GM20000 (cell line): Measurements from ENCODE around the gene PIGC.
"Not testable (repeated sequence)": the region's sequence is repeated elsewhere in the genome, so short reads cannot be mapped to it uniquely, and the experiment has no call there.

Experiments
- DNase-seq: peaks from one replicate; pipeline ENCODE4 v3.0.0; 2012; ENCODE audit warnings: low spot score
- TF ChIP-seq, protein P1 (sequence below): IDR thresholded peaks from 2 replicates; pipeline ENCODE4 v1.5.1; 2012; ENCODE audit warnings: mild to moderate bottlenecking, control low read depth; ENCODE audit errors: extremely low read depth, missing control alignments

The PIGC gene

DNA sequence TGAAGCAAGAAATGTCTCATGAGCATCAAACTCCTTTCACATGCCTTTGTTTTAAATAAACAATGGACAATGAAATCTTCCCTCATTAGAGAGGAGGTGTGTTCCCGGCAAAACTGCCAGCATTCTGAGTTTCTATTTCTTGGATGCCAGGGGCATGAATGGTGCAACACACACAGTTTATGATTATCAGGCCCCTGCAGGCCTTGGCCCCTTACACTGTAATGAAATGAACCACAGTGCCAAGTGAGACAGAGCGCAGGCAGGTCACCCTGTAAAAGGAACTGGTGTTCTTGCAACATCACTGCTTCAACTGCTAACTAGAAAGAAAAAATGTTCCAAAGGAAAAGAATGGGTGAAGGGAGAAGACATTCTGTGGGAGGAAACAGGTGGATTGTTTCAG lies 3.8 kb upstream of the PIGC start:
- TF ChIP-seq, protein P1, sequence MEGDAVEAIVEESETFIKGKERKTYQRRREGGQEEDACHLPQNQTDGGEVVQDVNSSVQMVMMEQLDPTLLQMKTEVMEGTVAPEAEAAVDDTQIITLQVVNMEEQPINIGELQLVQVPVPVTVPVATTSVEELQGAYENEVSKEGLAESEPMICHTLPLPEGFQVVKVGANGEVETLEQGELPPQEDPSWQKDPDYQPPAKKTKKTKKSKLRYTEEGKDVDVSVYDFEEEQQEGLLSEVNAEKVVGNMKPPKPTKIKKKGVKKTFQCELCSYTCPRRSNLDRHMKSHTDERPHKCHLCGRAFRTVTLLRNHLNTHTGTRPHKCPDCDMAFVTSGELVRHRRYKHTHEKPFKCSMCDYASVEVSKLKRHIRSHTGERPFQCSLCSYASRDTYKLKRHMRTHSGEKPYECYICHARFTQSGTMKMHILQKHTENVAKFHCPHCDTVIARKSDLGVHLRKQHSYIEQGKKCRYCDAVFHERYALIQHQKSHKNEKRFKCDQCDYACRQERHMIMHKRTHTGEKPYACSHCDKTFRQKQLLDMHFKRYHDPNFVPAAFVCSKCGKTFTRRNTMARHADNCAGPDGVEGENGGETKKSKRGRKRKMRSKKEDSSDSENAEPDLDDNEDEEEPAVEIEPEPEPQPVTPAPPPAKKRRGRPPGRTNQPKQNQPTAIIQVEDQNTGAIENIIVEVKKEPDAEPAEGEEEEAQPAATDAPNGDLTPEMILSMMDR = no peak
- no peak for DNase-seq

DNA sequence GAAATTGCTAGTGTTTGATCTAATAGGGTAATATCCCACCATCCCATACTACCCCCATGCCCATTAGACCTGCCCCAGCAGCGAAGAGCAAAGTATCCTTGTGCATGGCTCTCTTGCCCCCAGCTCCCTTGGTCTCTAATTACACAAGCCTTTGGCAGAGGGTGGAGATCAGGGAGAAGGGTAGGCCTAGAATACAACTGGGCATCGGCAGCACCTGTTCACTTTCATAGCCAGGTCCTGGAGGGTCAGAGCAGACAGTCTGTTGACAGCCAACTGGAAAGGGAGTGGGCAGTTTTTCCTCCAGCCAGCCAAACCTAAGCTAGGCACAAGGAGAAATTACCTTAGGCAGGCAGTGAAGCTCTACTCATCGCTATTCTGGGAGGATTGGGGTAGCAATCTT lies 2.7 kb upstream of the PIGC start:
- TF ChIP-seq, protein P1 = no peak
- DNase-seq = no peak

DNA sequence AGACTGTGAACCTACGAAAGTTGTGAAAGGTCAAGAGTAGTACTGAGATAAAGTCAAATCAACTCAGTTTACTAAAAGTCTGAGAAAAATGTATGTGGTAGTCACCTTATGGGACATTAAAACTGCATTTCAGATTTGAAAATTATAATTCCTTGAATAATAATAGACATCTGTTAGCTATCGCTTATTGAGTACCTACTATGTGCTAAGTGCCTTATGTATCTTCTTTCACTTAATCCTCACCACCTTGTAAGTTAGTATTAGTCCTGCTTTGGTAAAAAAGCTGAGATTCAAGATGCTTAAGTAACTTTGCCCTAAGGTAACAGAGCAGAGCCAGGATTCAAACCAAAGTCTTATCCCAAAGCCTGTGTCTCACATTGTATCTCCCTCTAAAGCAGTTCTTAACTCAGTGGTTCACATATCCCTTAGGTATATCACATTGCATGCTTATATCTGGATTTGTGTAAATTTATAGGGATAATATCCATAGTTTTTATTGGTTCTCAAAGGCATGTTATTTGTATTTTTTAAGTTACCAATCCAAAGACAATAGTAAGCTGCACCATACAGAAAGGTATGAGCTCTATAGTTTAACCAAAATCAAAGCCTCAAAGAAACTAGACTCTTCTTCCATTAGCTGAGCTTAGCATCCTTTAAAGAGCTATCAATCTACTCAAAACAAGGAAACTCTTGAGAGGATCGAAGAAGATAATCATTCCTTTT lies 865 bp downstream of the PIGC start:
- TF ChIP-seq, protein P1 = no peak
- no peak for DNase-seq

DNA sequence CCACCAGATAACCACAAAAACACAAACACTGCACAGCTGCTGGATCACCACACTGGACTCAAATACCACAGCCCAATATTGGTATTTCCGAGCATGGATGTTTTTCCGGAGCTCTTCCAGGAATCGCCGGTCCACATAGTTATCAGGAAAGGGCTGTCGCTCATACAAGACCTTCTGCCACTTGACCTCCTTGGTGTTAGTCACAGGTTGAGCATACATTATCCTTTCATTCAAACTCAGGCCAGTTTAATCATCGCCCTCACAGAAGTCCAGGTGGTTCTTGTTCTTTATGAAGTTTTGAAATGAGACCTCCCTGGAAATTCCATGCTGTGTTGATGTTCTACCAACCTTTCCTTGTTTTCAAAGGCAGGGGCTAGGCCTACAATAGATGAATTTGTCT lies 1.5 kb downstream of the PIGC start:
- TF ChIP-seq, protein P1 = no peak
- no peak for DNase-seq

DNA sequence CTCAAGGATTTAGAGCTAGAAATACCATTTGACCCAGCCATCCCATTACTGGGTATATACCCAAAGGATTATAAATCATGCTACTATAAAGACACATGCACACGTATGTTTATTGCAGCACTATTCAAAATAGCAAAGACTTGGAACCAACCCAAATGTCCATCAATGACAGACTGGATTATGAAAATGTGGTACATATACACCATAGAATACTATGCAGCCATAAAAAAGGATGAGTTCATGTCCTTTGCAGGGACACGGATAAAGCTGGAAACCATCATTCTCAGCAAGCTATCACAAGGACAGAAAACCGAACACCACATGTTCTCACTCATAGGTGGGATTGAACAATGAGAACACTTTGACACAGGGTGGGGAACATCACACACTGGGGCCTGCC lies 6.7 kb downstream of the PIGC start:
- not testable (repeated sequence) for DNase-seq

DNA sequence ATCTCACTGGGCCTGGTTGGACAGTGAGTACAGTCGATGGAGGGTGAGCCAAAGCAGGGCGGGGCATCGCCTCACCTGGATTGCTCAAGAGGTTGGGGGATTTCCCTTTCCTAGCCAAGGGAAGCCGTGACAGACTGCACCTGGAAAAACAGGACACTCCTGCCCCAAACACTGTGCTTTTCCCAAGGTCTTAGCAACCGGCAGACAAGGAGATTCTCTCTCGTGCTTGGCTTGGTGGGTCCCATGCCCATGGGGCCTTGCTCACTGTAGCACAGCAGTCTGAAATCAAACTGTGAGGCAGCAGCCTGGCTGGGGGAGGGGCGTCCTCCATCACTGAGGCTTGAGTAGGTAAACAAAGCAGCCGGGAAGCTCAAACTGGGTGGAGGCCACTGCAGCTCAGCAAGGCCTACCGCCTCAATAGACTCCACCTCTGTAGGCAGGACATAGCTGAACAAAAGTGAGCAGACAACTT lies 12.1 kb downstream of the PIGC start:
- no peak for DNase-seq
- TF ChIP-seq, protein P1 = no peak

DNA sequence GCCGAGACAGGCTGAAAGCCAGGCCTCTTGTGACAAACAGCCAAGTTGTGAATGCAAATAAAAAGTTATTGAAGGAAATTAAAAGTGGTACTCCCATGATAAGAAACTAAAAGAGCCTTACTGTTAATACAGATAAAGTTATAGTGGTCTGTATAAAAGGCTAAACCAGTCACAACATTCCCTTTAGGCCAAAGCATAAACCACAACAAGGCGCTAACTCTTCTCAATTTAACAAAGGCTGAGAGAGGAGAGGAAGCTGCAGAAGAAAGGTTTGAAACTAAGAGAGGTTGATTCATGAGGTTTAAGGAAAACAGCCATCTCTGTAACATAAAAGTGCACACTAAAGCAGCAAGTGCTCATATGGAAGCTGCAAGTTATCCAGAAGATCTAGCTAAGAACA lies 12.7 kb downstream of the PIGC start:
- TF ChIP-seq, protein P1 = no peak
- DNase-seq = no peak

DNA sequence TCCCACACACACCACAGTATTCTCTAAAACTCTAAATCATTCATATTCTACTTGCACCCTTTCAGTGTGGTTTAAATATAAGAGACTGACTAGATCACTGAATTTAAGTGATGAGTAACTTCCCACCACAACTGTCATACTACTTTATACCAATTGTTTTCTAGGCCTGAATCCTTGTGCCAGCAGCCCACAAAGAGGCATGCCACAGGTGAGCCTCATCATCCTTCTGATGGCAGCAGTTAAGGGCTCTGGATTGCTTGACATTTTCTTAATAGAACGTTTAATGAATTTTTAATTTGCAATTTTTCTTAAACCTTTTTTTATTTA lies 13.8 kb downstream of the PIGC start:
- no peak for DNase-seq
- TF ChIP-seq, protein P1 = no peak
